Cardiac muscle cell (in vitro differentiated cells and primary cell): Measurements from ENCODE around the gene ZFAND2A. TPM values are rescaled to one million over a fixed set of nuclear protein-coding genes. Genes with fewer than 3 reads are reported as not detected.

ENCODE experiments used
- DNase-seq, 2 donors: peaks; one replicate each; pipeline versions ENCODE4 v3.0.0 to v3.0.0-alpha.2; 2010 to 2017; ENCODE audit warnings: low read depth in 1 of 2, low spot score in 1 of 2
- H3K27ac ChIP-seq: fragments of 200-600 bp; sonication (generic); 2 replicates; pipeline ENCODE4 v1.5.1; 2016
- H3K27me3 ChIP-seq: fragments of 200-600 bp; sonication (generic); 2 replicates; pipeline ENCODE4 v1.6.0; 2016; ENCODE audit warnings: control low read depth
- H3K36me3 ChIP-seq: fragments of 200-600 bp; sonication (generic); 2 replicates; pipeline ENCODE4 v1.5.1; 2016; ENCODE audit warnings: control low read depth
- H3K4me1 ChIP-seq: fragments of 200-600 bp; sonication (generic); 2 replicates; pipeline ENCODE4 v1.8.1; 2017; ENCODE audit warnings: low read depth, mild to moderate bottlenecking, mixed run types
- H3K4me3 ChIP-seq: fragments of 200-600 bp; sonication (generic); 2 replicates; pipeline ENCODE4 v1.5.1; 2016; ENCODE audit warnings: mild to moderate bottlenecking
- H3K9me3 ChIP-seq: fragments of 200-600 bp; sonication (generic); 2 replicates; pipeline ENCODE4 v1.5.1; 2017; ENCODE audit warnings: low read depth, mild to moderate bottlenecking, control low read depth
- CTCF ChIP-seq: IDR thresholded peaks from 2 replicates; pipeline ENCODE4 v1.5.1; 2012; ENCODE audit warnings: low read depth, mild to moderate bottlenecking, low read length
- polyA plus RNA-seq: library from polyadenylated mRNA; unstranded; fragments of >200 nt; fragmentation: Nextera tagmentation; extraction: Ambion mirVana; gene quantifications from 2 replicates; pipeline ENCODE4 v1.2.1, GENCODE V29; 2016
- total RNA-seq: library from RNA; depleted of rRNA; stranded (reverse); fragments of >200 nt; gene quantifications from 2 replicates; pipeline ENCODE4 v1.2.3, GENCODE V29; 2016

ZFAND2A gene
- total and polyA plus RNA-seq, 2 experiments from 2014 or later, result 6.0 to 24.6 TPM

DNA sequence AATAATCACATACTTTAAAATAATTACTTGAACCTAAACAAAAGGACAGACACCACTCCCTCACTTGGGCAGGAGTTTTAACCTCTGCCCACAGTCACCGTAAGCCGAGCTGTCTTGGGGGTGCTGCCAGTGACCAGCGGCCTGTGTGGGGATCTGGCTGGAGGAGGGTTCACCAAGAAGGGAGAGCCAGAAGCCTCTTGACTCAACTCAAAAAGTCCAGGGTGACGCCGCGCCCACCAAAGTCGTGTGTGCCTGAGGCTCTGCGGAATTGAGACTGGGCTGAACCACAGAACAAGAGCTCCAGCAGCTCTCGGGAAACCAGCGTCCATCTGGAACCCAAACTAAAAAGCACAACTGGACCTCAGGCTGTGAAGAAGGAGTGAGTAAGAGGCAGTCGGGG is 35.8 kb downstream of the ZFAND2A start:
- H3K27ac ChIP-seq, result peak overlapping the region; percentile 78
- no peaks in the 10 kb centered on the region for H3K4me1 ChIP-seq
- no peak for DNase-seq
- H3K27me3 ChIP-seq, result no peaks in the 10 kb centered on the region
- no peak overlapping the region for H3K4me3 ChIP-seq
- H3K36me3 ChIP-seq, result peaks cover 11% of the 10 kb centered on the region
- no peak for TF ChIP-seq CTCF
- no peaks in the 10 kb centered on the region for H3K9me3 ChIP-seq

DNA sequence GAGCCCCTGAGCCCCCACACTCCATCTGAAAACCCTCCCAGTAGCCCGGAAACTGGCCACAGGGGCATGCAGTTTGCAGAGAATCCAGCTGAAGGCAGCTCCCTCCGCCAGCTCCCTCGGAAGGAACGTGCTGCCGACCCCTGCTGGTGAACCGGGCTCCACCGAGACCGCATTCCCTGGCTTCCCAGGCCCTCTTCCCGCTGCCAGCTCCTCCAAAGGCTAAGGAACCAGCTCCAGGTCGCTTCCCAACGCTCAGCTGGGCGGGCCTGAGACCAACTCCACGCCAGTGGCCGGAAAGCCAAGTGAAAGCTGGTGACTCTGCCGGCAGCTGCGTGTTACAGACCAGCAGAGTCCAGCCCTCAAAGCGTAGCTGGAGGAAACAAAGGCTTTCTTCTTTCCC is 36.3 kb downstream of the ZFAND2A start:
- Histone ChIP-seq H3K27ac (peak overlapping the region; percentile 78), H3K36me3 (peaks cover 11% of the 10 kb centered on the region), H3K4me3 (no peak overlapping the region), H3K27me3 (no peaks in the 10 kb centered on the region), H3K9me3 (no peaks in the 10 kb centered on the region), H3K4me1 (no peaks in the 10 kb centered on the region)
- peak; percentile 76 for TF ChIP-seq CTCF
- DNase-seq, result peak; percentile 81 to 95

GRCh38 chr7:1122832-1123501 is 37.0 kb downstream of the ZFAND2A start:
- Histone ChIP-seq H3K27me3 (no peaks in the 10 kb centered on the region), H3K36me3 (peaks cover 11% of the 10 kb centered on the region), H3K4me1 (no peaks in the 10 kb centered on the region), H3K27ac (peak overlapping the region; percentile 78), H3K9me3 (no peaks in the 10 kb centered on the region), H3K4me3 (no peak overlapping the region)
- DNase-seq, result no peak
- no peak for TF ChIP-seq CTCF

DNA sequence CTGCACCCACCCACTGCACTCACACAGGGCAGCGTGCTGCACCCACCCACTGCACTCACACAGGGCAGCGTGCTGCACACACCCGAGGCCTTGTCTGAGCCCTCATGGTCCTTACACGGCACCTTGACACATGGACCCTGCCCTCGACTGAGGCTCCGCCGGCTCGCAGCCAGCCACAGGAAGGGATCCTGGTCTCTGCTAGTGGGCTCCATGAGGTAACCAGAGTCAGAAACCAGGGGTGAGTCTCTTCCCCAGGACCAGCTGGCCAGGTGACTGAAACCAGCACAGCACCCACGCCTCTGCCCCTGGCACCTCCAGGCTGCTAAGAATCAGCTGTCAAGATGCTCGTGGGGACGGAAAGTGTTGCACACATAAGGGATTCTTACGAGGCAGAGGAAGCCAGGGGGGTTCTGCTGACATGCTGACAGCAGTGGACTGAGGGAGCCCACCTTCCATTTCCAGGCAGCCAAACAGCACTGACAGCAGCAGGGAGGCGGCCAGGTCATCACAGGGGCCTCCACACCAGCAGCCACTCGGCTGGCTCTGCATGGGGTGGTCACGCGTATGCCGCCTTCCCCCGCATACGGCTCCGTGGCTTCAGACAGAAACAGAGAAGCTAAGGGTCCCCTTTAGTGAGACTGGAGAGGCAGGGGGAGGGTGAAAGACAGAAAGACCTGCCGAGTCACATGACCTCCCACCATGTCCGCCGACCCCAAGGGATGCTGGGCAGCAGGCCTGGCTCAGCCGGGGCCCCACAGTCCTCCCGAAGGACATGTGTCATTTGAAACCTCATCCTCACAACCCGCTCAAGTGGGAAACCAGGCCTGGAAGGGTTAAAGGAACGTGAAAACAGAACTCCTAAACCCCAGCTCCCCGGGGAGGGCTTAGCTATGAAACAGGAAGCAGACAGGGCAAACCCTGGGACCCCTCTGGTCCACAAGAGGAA is 37.8 kb downstream of the ZFAND2A start:
- Histone ChIP-seq H3K27ac (no peak overlapping the region), H3K4me3 (no peak overlapping the region), H3K27me3 (no peaks in the 10 kb centered on the region), H3K4me1 (no peaks in the 10 kb centered on the region), H3K9me3 (no peaks in the 10 kb centered on the region), H3K36me3 (peaks cover 10% of the 10 kb centered on the region)
- TF ChIP-seq CTCF, result no peak
- DNase-seq, result no peak

- Histone ChIP-seq H3K36me3 (peaks cover 6% of the 10 kb centered on the region), H3K27ac (no peak overlapping the region), H3K4me1 (no peaks in the 10 kb centered on the region), H3K27me3 (no peaks in the 10 kb centered on the region), H3K4me3 (no peak overlapping the region), H3K9me3 (no peaks in the 10 kb centered on the region)
- TF ChIP-seq CTCF, result no peak
- no peak for DNase-seq
Observed at GRCh38 chr7:1121476-1121875, 38.5 kb downstream of the ZFAND2A start.
